H9 (cell line): ENCODE measurements around the gene SLC17A3. TPM values are rescaled to one million over a fixed set of nuclear protein-coding genes. Genes with fewer than 3 reads are reported as not detected.

ENCODE experiments used
- DNase-seq: peaks from one replicate; pipeline ENCODE4 v3.0.0-alpha.2; 2017
- H2AFZ ChIP-seq: one replicate; pipeline ENCODE4 v1.6.1; 2013; ENCODE audit warnings: mild to moderate bottlenecking, low read length, control low read depth, moderate library complexity
- H2AK5ac ChIP-seq: 2 replicates; pipeline ENCODE4 v1.6.1; 2013; ENCODE audit warnings: low read length, control low read depth, mixed read lengths; ENCODE audit not compliant: insufficient read length
- H2BK120ac ChIP-seq: one replicate; pipeline ENCODE4 v1.6.1; 2013; ENCODE audit warnings: low read depth, mild to moderate bottlenecking, low read length, control low read depth, inconsistent platforms; ENCODE audit not compliant: poor library complexity, severe bottlenecking
- H2BK12ac ChIP-seq: 2 replicates; pipeline ENCODE4 v1.6.1; 2013; ENCODE audit warnings: low read length, control low read depth, mixed read lengths, low read depth; ENCODE audit not compliant: insufficient read length
- H2BK15ac ChIP-seq: 2 replicates; pipeline ENCODE4 v1.6.1; 2013; ENCODE audit warnings: low read depth, low read length, control low read depth
- H2BK20ac ChIP-seq: one replicate; pipeline ENCODE4 v1.6.1; 2013; ENCODE audit warnings: low read depth, mild to moderate bottlenecking, low read length, control low read depth, inconsistent platforms; ENCODE audit not compliant: poor library complexity, severe bottlenecking
- H2BK5ac ChIP-seq: 2 replicates; pipeline ENCODE4 v1.6.1; 2013; ENCODE audit warnings: low read length, control low read depth, mixed read lengths; ENCODE audit not compliant: insufficient read length
- H3K14ac ChIP-seq: 2 replicates; pipeline ENCODE4 v1.6.1; 2013; ENCODE audit warnings: low read length, control low read depth; ENCODE audit not compliant: insufficient read depth
- H3K18ac ChIP-seq: 2 replicates; pipeline ENCODE4 v1.6.1; 2013; ENCODE audit warnings: low read depth, mild to moderate bottlenecking, mixed read lengths, low read length, control low read depth; ENCODE audit not compliant: insufficient read length
- H3K23ac ChIP-seq: 2 replicates; pipeline ENCODE4 v1.6.1; 2013; ENCODE audit warnings: low read length, control low read depth, mixed read lengths, low read depth; ENCODE audit not compliant: insufficient read length
- H3K23me2 ChIP-seq: 2 replicates; pipeline ENCODE4 v1.6.1; 2013; ENCODE audit warnings: low read depth, mild to moderate bottlenecking, mixed read lengths, low read length, control low read depth; ENCODE audit not compliant: insufficient read length, poor library complexity, severe bottlenecking
- H3K27ac ChIP-seq: 2 replicates; pipeline ENCODE4 v1.5.1; 2013; ENCODE audit warnings: low read length, control low read depth, mixed read lengths, low read depth; ENCODE audit not compliant: insufficient read length
- H3K27me3 ChIP-seq: 2 replicates; pipeline ENCODE4 v1.6.1; 2013; ENCODE audit warnings: low read length, control low read depth, inconsistent platforms; ENCODE audit not compliant: insufficient read depth
- H3K4ac ChIP-seq: 2 replicates; pipeline ENCODE4 v1.6.1; 2013; ENCODE audit warnings: low read depth, mild to moderate bottlenecking, control low read depth, inconsistent platforms, low read length, moderate library complexity
- H3K4me1 ChIP-seq: 2 replicates; pipeline ENCODE4 v1.6.1; 2013; ENCODE audit warnings: low read length, control low read depth, inconsistent platforms; ENCODE audit not compliant: insufficient read depth
- H3K4me2 ChIP-seq: 2 replicates; pipeline ENCODE4 v1.6.1; 2013; ENCODE audit warnings: low read length, control low read depth, mixed read lengths; ENCODE audit not compliant: insufficient read length, insufficient read depth
- H3K56ac ChIP-seq: 2 replicates; pipeline ENCODE4 v1.6.1; 2013; ENCODE audit warnings: low read depth, mild to moderate bottlenecking, mixed read lengths, low read length, control low read depth; ENCODE audit not compliant: insufficient read length
- H3K79me1 ChIP-seq: 2 replicates; pipeline ENCODE4 v1.6.1; 2013; ENCODE audit warnings: low read depth, mild to moderate bottlenecking, moderate library complexity, low read length, control low read depth, inconsistent platforms; ENCODE audit not compliant: insufficient read depth, poor library complexity, severe bottlenecking
- H3K79me2 ChIP-seq: 2 replicates; pipeline ENCODE4 v1.6.1; 2013; ENCODE audit warnings: low read length, control low read depth, inconsistent platforms; ENCODE audit not compliant: insufficient read depth
- H3K9ac ChIP-seq: 2 replicates; pipeline ENCODE4 v1.6.1; 2013; ENCODE audit warnings: low read length, control low read depth, mixed read lengths; ENCODE audit not compliant: insufficient read length; ENCODE audit errors: extremely low read depth
- H3K9me3 ChIP-seq: one replicate; pipeline ENCODE4 v1.6.1; 2013; ENCODE audit warnings: low read depth, low read length, inconsistent platforms; ENCODE audit not compliant: control insufficient read depth
- H3T11ph ChIP-seq: one replicate; pipeline ENCODE4 v1.6.1; 2013; ENCODE audit warnings: mild to moderate bottlenecking, low read length, control low read depth, inconsistent platforms
- H4K20me1 ChIP-seq: one replicate; pipeline ENCODE4 v1.6.1; 2013; ENCODE audit not compliant: control insufficient read depth, insufficient read length, insufficient read depth
- H4K5ac ChIP-seq: 2 replicates; pipeline ENCODE4 v1.6.1; 2013; ENCODE audit warnings: low read depth, mild to moderate bottlenecking, mixed read lengths, low read length, control low read depth; ENCODE audit not compliant: insufficient read length
- H4K8ac ChIP-seq: replicated peaks from 2 replicates; pipeline ENCODE4 v1.6.1; 2013; ENCODE audit warnings: low read length, control low read depth, mixed read lengths, low read depth; ENCODE audit not compliant: insufficient read length
- H4K91ac ChIP-seq: 2 replicates; pipeline ENCODE4 v1.6.1; 2013; ENCODE audit warnings: low read depth, mild to moderate bottlenecking, moderate library complexity, mixed read lengths, low read length, control low read depth; ENCODE audit not compliant: insufficient read length
- H3K27ac Mint-ChIP-seq, 3 experiments: 2 replicates in 2 of 3; 3 replicates in 1 of 3; pipeline ENCODE4 v1.8.0; 2020 to 2021; ENCODE audit warnings: mixed read lengths in 3 of 3, mild to moderate bottlenecking in 1 of 3, moderate library complexity in 1 of 3
- H3K27me3 Mint-ChIP-seq: 2 replicates; pipeline ENCODE4 v1.8.0; 2021; ENCODE audit warnings: low read depth, mild to moderate bottlenecking, moderate library complexity, mixed read lengths
- H3K36me3 Mint-ChIP-seq, 3 experiments: 2 replicates in 2 of 3; 3 replicates in 1 of 3; pipeline ENCODE4 v1.8.0; 2020 to 2021; ENCODE audit warnings: low read depth in 3 of 3, mixed read lengths in 3 of 3; ENCODE audit not compliant: insufficient read depth in 1 of 3
- H3K4me1 Mint-ChIP-seq, 2 experiments: 2 replicates each; pipeline ENCODE4 v1.8.0; 2020; ENCODE audit warnings: mixed read lengths in 2 of 2
- H3K4me3 Mint-ChIP-seq, 2 experiments: 2 replicates in 1 of 2; 3 replicates in 1 of 2; pipeline ENCODE4 v1.8.0; 2020 to 2021; ENCODE audit warnings: mild to moderate bottlenecking in 2 of 2, mixed read lengths in 2 of 2, moderate library complexity in 1 of 2
- H3K9me3 Mint-ChIP-seq, 2 experiments: 2 replicates in 1 of 2; 3 replicates in 1 of 2; pipeline ENCODE4 v1.8.0; 2020; ENCODE audit warnings: mild to moderate bottlenecking in 2 of 2, mixed read lengths in 2 of 2, moderate library complexity in 1 of 2
- WGBS: extraction: QIAGEN DNeasy Blood & Tissue Kit; methylation state at CpG from one replicate; pipeline ENCODE4 v1.1.7; 2013; ENCODE audit warnings: missing lambda C conversion rate, low lambda C conversion rate, mixed read lengths; ENCODE audit not compliant: insufficient read length; ENCODE audit errors: extremely low coverage; 5-methylcytosine and 5-hydroxymethylcytosine counted together
- total RNA-seq: library from RNA; stranded (reverse); gene quantifications from 2 replicates; pipeline ENCODE4 v1.2.1, GENCODE V29; 2021
- TF ChIP-seq, protein P1 (sequence below): fragments of 200-600 bp; sonication (generic); conservative IDR thresholded peaks from 3 replicates; pipeline ENCODE4 v1.8.0; 2021; ENCODE audit warnings: antibody characterized with exemption, mild to moderate bottlenecking

SLC17A3 gene
- total RNA-seq, 1 experiment from 2014 or later, result not detected

DNA sequence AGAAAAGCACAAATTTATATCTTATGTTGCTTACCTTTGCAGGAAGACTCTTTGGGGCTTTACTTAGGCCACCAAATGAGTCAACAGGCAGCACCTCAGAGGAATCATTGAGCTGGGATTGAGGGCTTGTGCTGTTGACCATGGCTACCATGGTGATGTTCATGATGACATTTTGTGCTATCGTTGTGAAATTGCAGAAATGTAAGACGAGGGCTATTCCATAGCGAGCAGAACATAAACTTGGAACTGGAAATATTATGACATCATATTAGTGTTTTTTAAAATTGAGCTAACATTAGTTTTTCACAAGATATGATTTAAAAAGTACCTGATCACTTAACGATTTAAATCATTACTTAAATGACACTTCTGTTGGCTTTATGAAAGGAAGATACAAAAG is 11.8 kb downstream of the SLC17A3 start:
- no CpG with 5 or more reads among the region's 4 CpGs for WGBS
- H2BK5ac ChIP-seq, result no peak overlapping the region
- no peak overlapping the region for H4K5ac ChIP-seq

More for the DNA sequence above, 11.8 kb downstream of the SLC17A3 start:
- H3K79me2 ChIP-seq, result no peaks in the 10 kb centered on the region
- H3K9me3 ChIP-seq, result no peaks in the 10 kb centered on the region
- TF ChIP-seq, protein P1, sequence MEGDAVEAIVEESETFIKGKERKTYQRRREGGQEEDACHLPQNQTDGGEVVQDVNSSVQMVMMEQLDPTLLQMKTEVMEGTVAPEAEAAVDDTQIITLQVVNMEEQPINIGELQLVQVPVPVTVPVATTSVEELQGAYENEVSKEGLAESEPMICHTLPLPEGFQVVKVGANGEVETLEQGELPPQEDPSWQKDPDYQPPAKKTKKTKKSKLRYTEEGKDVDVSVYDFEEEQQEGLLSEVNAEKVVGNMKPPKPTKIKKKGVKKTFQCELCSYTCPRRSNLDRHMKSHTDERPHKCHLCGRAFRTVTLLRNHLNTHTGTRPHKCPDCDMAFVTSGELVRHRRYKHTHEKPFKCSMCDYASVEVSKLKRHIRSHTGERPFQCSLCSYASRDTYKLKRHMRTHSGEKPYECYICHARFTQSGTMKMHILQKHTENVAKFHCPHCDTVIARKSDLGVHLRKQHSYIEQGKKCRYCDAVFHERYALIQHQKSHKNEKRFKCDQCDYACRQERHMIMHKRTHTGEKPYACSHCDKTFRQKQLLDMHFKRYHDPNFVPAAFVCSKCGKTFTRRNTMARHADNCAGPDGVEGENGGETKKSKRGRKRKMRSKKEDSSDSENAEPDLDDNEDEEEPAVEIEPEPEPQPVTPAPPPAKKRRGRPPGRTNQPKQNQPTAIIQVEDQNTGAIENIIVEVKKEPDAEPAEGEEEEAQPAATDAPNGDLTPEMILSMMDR, result no peak
- H3K27me3 Mint-ChIP-seq, result no peaks in the 10 kb centered on the region; the same call in none of the 2 replicates
- H3K36me3 Mint-ChIP-seq, result no peaks in the 10 kb centered on the region
- H2BK15ac ChIP-seq, result no peak overlapping the region
- no peak overlapping the region for H2BK20ac ChIP-seq
- H3K4me1 Mint-ChIP-seq, result no peaks in the 10 kb centered on the region
- no peak overlapping the region for H3T11ph ChIP-seq
- H3K27ac ChIP-seq, result no peak overlapping the region
- no peak overlapping the region for H3K23ac ChIP-seq
- no peak overlapping the region for H4K91ac ChIP-seq
- no peak overlapping the region for H3K18ac ChIP-seq
- no peak overlapping the region for H3K4ac ChIP-seq
- H3K4me3 Mint-ChIP-seq, result no peak overlapping the region; a peak in 1 of 5 replicates
- no peaks in the 10 kb centered on the region for H3K4me1 ChIP-seq
- H3K9ac ChIP-seq, result no peak overlapping the region
- no peak overlapping the region for H2BK12ac ChIP-seq
- no peaks in the 10 kb centered on the region for H3K23me2 ChIP-seq
- DNase-seq, result no peak
- no peak overlapping the region for H3K56ac ChIP-seq
- no peaks in the 10 kb centered on the region for H3K79me1 ChIP-seq
- H2AFZ ChIP-seq, result no peak overlapping the region
- no peaks in the 10 kb centered on the region for H3K9me3 Mint-ChIP-seq
- H3K4me2 ChIP-seq, result no peak overlapping the region
- H3K27me3 ChIP-seq, result no peaks in the 10 kb centered on the region
- H2BK120ac ChIP-seq, result no peak overlapping the region
- no peak overlapping the region for H3K27ac Mint-ChIP-seq
- no peak overlapping the region for H3K14ac ChIP-seq
- no peaks in the 10 kb centered on the region for H4K20me1 ChIP-seq
- no peak overlapping the region for H2AK5ac ChIP-seq
- H4K8ac ChIP-seq, result no peak overlapping the region
